Astrocyte (in vitro differentiated cells and primary cell): ENCODE results near the gene DPF3.

Experiments
- EZH2 ChIP-seq: IDR thresholded peaks from 2 replicates; pipeline ENCODE4 v1.6.1; 2012; ENCODE audit warnings: mild to moderate bottlenecking, low read length, inconsistent platforms; ENCODE audit not compliant: insufficient read depth
- TF ChIP-seq, protein P1 (sequence below): IDR thresholded peaks from 2 replicates; pipeline ENCODE4 v1.5.1; 2011; ENCODE audit warnings: low read depth, mild to moderate bottlenecking, inconsistent platforms, low read length, moderate library complexity; ENCODE audit not compliant: insufficient read depth

DNA sequence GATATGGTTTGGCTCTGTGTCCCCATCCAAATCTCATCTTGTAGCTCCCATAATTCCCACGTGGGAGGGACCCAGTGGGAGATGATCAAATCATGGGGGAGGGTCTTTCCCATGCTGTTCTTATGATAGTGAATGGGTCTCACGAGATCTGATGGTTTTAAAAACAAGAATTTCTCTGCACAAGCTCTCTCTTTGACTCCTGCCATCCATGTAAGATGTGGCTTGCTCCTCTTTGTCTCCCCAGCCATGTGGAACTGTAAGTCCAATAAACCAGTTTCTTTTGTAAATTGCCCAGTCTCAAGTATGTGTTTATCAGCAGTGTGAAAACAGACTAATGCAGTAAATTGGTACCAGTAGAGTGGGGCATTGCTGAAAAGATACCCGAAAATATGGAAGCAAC, 146.2 kb downstream of the DPF3 start:
- TF ChIP-seq, protein P1, sequence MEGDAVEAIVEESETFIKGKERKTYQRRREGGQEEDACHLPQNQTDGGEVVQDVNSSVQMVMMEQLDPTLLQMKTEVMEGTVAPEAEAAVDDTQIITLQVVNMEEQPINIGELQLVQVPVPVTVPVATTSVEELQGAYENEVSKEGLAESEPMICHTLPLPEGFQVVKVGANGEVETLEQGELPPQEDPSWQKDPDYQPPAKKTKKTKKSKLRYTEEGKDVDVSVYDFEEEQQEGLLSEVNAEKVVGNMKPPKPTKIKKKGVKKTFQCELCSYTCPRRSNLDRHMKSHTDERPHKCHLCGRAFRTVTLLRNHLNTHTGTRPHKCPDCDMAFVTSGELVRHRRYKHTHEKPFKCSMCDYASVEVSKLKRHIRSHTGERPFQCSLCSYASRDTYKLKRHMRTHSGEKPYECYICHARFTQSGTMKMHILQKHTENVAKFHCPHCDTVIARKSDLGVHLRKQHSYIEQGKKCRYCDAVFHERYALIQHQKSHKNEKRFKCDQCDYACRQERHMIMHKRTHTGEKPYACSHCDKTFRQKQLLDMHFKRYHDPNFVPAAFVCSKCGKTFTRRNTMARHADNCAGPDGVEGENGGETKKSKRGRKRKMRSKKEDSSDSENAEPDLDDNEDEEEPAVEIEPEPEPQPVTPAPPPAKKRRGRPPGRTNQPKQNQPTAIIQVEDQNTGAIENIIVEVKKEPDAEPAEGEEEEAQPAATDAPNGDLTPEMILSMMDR, result no peak
- TF ChIP-seq EZH2, result no peak
